ENCODE data around the gene TECPR1. TPM values are rescaled to one million over a fixed set of nuclear protein-coding genes. Genes with fewer than 3 reads are reported as not detected.

Gene TECPR1
- total RNA-seq, 1 experiment from 2014 or later = 13.9 TPM

DNA sequence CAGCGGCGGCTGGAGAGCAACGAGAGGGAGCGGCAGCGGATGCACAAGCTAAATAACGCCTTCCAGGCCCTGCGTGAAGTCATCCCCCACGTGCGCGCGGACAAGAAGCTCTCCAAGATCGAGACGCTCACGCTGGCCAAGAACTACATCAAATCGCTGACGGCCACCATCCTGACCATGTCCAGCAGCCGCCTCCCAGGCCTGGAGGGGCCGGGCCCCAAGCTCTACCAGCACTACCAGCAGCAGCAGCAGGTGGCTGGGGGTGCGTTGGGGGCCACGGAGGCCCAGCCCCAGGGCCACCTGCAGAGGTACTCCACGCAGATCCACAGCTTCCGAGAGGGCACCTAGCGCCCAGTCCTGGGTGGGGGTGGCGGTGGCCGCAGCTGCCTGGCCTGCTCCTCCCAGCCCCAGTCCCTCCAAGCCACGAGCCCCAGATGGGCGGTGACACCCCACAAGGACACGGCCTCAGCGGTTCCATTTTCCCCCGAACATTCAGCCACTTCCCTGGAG is 39.4 kb downstream of the TECPR1 start:
- Histone ChIP-seq H3K79me1 (ENCODE audit: insufficient read depth, low read depth, low read length, poor library complexity, severe bottlenecking) (no peaks in the 10 kb centered on the region), H3K9me3 (ENCODE audit: control insufficient read depth, low read depth, low read length) (no peaks in the 10 kb centered on the region), H3K18ac (ENCODE audit: insufficient read length, low read depth, low read length) (no peak overlapping the region), H3K56ac (ENCODE audit: insufficient read length, low read depth, low read length) (no peak overlapping the region), H2BK5ac (ENCODE audit: insufficient read length, low read length) (no peak overlapping the region), H2AFZ (ENCODE audit: low read length) (no peak overlapping the region), H3K4ac (ENCODE audit: low read depth, low read length) (no peak overlapping the region), H3K9ac (ENCODE audit: extremely low read depth, insufficient read length, low read length) (no peak overlapping the region), H2AK5ac (ENCODE audit: insufficient read length, low read length) (no peak overlapping the region), H2BK20ac (ENCODE audit: low read depth, low read length, poor library complexity, severe bottlenecking) (no peak overlapping the region), H3T11ph (ENCODE audit: low read length) (no peak overlapping the region), H2BK12ac (ENCODE audit: insufficient read length, low read depth, low read length) (no peak overlapping the region), H4K8ac (replicated peaks; ENCODE audit: insufficient read length, low read depth, low read length) (no peak overlapping the region), H4K20me1 (ENCODE audit: control insufficient read depth, insufficient read depth, insufficient read length) (no peaks in the 10 kb centered on the region), H2BK15ac (ENCODE audit: low read depth, low read length) (no peak overlapping the region), H3K14ac (ENCODE audit: insufficient read depth, low read length) (no peak overlapping the region; the same call in 1 of the 2 replicates), H3K23ac (ENCODE audit: insufficient read length, low read depth, low read length) (no peak overlapping the region), H4K91ac (ENCODE audit: insufficient read length, low read depth, low read length) (no peak overlapping the region), H4K5ac (ENCODE audit: insufficient read length, low read depth, low read length) (no peak overlapping the region), H3K79me2 (ENCODE audit: insufficient read depth, low read length) (no peaks in the 10 kb centered on the region), H3K4me1 (ENCODE audit: insufficient read depth, low read length) (no peaks in the 10 kb centered on the region), H3K27me3 (ENCODE audit: insufficient read depth, low read length) (no peaks in the 10 kb centered on the region), H2BK120ac (ENCODE audit: low read depth, low read length, poor library complexity, severe bottlenecking) (no peak overlapping the region), H3K23me2 (ENCODE audit: insufficient read length, low read depth, low read length, poor library complexity, severe bottlenecking) (no peaks in the 10 kb centered on the region), H3K27ac (ENCODE audit: insufficient read length, low read depth, low read length) (no peak overlapping the region), H3K4me2 (ENCODE audit: insufficient read depth, insufficient read length, low read length) (no peak overlapping the region)
- Mint-ChIP-seq H3K9me3 (no peaks in the 10 kb centered on the region), H3K36me3 (ENCODE audit: insufficient read depth in 1 of 3, low read depth in 3 of 3) (peaks cover 0 to under 1% (median under 1%) of the 10 kb centered on the region in 3 experiments; a peak in 3 of 7 replicates), H3K4me1 (peaks cover 4 to 8% of the 10 kb centered on the region in 2 experiments; a peak in 3 of 4 replicates), H3K27me3 (ENCODE audit: low read depth) (no peaks in the 10 kb centered on the region), H3K4me3 (no peak overlapping the region), H3K27ac (no peak overlapping the region)
- TF ChIP-seq, protein P1, sequence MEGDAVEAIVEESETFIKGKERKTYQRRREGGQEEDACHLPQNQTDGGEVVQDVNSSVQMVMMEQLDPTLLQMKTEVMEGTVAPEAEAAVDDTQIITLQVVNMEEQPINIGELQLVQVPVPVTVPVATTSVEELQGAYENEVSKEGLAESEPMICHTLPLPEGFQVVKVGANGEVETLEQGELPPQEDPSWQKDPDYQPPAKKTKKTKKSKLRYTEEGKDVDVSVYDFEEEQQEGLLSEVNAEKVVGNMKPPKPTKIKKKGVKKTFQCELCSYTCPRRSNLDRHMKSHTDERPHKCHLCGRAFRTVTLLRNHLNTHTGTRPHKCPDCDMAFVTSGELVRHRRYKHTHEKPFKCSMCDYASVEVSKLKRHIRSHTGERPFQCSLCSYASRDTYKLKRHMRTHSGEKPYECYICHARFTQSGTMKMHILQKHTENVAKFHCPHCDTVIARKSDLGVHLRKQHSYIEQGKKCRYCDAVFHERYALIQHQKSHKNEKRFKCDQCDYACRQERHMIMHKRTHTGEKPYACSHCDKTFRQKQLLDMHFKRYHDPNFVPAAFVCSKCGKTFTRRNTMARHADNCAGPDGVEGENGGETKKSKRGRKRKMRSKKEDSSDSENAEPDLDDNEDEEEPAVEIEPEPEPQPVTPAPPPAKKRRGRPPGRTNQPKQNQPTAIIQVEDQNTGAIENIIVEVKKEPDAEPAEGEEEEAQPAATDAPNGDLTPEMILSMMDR (conservative IDR thresholded peaks at IDR 0.05) = no peak
- whole genome bisulfite sequencing (ENCODE audit: extremely low coverage, insufficient read length, low lambda C conversion rate) = no CpG with 5 or more reads among the region's 30 CpGs
- peak; percentile 25 for DNase-seq
